ENCODE measurements around the gene CDX2. TPM values are rescaled to one million over a fixed set of nuclear protein-coding genes. Genes with fewer than 3 reads are reported as not detected.

CDX2 gene
- polyA plus RNA-seq, 1 donor from 2014 or later: not detected

DNA sequence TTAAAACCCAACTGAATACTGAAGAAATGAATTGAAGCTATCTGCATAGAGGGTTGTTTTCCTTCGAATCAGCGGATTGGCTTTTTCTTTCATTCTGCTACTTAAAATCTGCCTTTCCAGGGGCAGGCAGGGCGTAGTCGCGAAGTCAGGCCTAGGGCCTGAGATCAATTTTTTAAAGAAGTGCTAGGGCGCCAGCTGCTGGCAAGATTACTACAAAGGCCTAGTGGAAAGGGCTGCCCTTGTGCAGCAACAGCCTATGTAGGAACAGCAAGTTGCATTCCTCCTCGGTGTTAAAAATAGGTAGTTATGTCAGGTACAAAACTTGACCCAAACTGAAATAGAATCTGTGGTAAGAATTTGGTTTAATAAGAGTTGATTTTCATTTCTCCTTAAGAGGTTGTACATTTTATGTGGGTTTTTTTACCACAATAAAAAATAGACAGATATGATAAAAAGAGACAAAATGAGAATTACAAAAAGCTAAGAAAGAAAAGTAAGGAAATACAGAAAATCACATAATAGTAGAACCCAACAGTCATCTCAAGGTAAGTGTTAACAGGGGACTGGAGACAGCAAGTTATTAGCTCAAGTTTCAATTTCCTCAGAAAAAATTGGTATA, 28.9 kb upstream of the CDX2 start:
- H3F3A ChIP-seq (ENCODE audit: insufficient read depth, low read length, poor library complexity, severe bottlenecking): no peaks in the 10 kb centered on the region
- no peak overlapping the region for H2AFZ ChIP-seq (ENCODE audit: low read depth, low read length)
- no peaks in the 10 kb centered on the region for H3K9me3 ChIP-seq (ENCODE audit: low read length)
- H4K20me1 ChIP-seq (ENCODE audit: insufficient read depth): no peaks in the 10 kb centered on the region
- no peaks in the 10 kb centered on the region for H3K9me2 ChIP-seq (ENCODE audit: insufficient read depth, low read length)
- H3K36me3 ChIP-seq (ENCODE audit: insufficient read depth, low read length): no peaks in the 10 kb centered on the region
- no peaks in the 10 kb centered on the region for H3K27me3 ChIP-seq (ENCODE audit: insufficient read depth, low read depth, low read length)
- no peak overlapping the region for H3K27ac ChIP-seq (ENCODE audit: low read length)
- H3K4me2 ChIP-seq (ENCODE audit: low read length): no peak overlapping the region
- no peak overlapping the region for H3K4me3 ChIP-seq (ENCODE audit: low read length)
- TF ChIP-seq RAD21 (conservative IDR thresholded peaks at IDR 0.05) (peak; percentile 56), SMC3 (conservative IDR thresholded peaks at IDR 0.05; ENCODE audit: poor library complexity) (peak; percentile 55), EZH2 (IDR thresholded peaks at IDR 0.05; ENCODE audit: borderline replicate concordance, insufficient read depth, low read length, poor library complexity, severe bottlenecking) (no peak)
- TF ChIP-seq, protein P1, sequence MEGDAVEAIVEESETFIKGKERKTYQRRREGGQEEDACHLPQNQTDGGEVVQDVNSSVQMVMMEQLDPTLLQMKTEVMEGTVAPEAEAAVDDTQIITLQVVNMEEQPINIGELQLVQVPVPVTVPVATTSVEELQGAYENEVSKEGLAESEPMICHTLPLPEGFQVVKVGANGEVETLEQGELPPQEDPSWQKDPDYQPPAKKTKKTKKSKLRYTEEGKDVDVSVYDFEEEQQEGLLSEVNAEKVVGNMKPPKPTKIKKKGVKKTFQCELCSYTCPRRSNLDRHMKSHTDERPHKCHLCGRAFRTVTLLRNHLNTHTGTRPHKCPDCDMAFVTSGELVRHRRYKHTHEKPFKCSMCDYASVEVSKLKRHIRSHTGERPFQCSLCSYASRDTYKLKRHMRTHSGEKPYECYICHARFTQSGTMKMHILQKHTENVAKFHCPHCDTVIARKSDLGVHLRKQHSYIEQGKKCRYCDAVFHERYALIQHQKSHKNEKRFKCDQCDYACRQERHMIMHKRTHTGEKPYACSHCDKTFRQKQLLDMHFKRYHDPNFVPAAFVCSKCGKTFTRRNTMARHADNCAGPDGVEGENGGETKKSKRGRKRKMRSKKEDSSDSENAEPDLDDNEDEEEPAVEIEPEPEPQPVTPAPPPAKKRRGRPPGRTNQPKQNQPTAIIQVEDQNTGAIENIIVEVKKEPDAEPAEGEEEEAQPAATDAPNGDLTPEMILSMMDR (IDR thresholded peaks at IDR 0.05; ENCODE audit: poor library complexity, severe bottlenecking): peak; percentile 58
- no peak overlapping the region for H3K9ac ChIP-seq (ENCODE audit: low read length)
- H3K79me2 ChIP-seq (replicated peaks; ENCODE audit: insufficient read depth, low read length): no peaks in the 10 kb centered on the region

DNA sequence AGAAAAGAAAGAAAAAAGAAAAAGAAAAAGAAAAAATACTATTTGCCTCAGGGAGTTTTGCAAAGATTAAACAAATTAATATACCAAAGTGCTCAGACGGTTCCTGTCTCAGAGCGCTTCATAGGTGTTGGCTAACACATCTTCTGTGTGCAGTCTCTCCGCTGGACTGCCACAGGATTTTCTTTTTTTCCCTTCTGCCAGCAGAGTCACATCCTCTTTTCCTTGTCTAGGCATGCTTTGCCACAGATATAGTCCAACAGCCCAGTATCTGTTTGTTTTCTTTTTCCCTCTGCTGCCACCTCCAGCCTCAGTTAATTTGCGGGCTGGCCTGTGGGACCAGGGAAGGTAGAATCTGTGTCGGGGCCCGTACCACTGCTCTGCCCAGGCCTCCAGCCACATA, 22.8 kb upstream of the CDX2 start:
- Histone ChIP-seq H3K27ac (ENCODE audit: low read length) (no peak overlapping the region), H3K9ac (ENCODE audit: low read length) (no peak overlapping the region), H3F3A (ENCODE audit: insufficient read depth, low read length, poor library complexity, severe bottlenecking) (no peaks in the 10 kb centered on the region), H3K27me3 (ENCODE audit: insufficient read depth, low read depth, low read length) (peaks cover 7% of the 10 kb centered on the region), H3K9me2 (ENCODE audit: insufficient read depth, low read length) (no peaks in the 10 kb centered on the region), H3K79me2 (replicated peaks; ENCODE audit: insufficient read depth, low read length) (no peaks in the 10 kb centered on the region), H2AFZ (ENCODE audit: low read depth, low read length) (no peak overlapping the region), H3K9me3 (ENCODE audit: low read length) (no peaks in the 10 kb centered on the region), H4K20me1 (ENCODE audit: insufficient read depth) (no peaks in the 10 kb centered on the region), H3K4me2 (ENCODE audit: low read length) (no peak overlapping the region), H3K4me3 (ENCODE audit: low read length) (no peak overlapping the region), H3K36me3 (ENCODE audit: insufficient read depth, low read length) (no peaks in the 10 kb centered on the region)
- TF ChIP-seq SMC3 (conservative IDR thresholded peaks at IDR 0.05; ENCODE audit: poor library complexity) (no peak), MXI1 (conservative IDR thresholded peaks at IDR 0.05; ENCODE audit: poor library complexity, severe bottlenecking) (no peak), EZH2 (IDR thresholded peaks at IDR 0.05; ENCODE audit: borderline replicate concordance, insufficient read depth, low read length, poor library complexity, severe bottlenecking) (no peak), POLR2AphosphoS5 (IDR thresholded peaks at IDR 0.05) (no peak), RAD21 (conservative IDR thresholded peaks at IDR 0.05) (no peak)
- TF ChIP-seq, protein P2, sequence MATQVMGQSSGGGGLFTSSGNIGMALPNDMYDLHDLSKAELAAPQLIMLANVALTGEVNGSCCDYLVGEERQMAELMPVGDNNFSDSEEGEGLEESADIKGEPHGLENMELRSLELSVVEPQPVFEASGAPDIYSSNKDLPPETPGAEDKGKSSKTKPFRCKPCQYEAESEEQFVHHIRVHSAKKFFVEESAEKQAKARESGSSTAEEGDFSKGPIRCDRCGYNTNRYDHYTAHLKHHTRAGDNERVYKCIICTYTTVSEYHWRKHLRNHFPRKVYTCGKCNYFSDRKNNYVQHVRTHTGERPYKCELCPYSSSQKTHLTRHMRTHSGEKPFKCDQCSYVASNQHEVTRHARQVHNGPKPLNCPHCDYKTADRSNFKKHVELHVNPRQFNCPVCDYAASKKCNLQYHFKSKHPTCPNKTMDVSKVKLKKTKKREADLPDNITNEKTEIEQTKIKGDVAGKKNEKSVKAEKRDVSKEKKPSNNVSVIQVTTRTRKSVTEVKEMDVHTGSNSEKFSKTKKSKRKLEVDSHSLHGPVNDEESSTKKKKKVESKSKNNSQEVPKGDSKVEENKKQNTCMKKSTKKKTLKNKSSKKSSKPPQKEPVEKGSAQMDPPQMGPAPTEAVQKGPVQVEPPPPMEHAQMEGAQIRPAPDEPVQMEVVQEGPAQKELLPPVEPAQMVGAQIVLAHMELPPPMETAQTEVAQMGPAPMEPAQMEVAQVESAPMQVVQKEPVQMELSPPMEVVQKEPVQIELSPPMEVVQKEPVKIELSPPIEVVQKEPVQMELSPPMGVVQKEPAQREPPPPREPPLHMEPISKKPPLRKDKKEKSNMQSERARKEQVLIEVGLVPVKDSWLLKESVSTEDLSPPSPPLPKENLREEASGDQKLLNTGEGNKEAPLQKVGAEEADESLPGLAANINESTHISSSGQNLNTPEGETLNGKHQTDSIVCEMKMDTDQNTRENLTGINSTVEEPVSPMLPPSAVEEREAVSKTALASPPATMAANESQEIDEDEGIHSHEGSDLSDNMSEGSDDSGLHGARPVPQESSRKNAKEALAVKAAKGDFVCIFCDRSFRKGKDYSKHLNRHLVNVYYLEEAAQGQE (IDR thresholded peaks at IDR 0.05; ENCODE audit: borderline replicate concordance): no peak
- TF ChIP-seq, protein P1 (IDR thresholded peaks at IDR 0.05; ENCODE audit: poor library complexity, severe bottlenecking): no peak

Data from neural cell (in vitro differentiated cells).